ENCODE measurements around the gene ADH7. TPM values are rescaled to one million over a fixed set of nuclear protein-coding genes. Genes with fewer than 3 reads are reported as not detected.

Gene ADH7
- total and polyA plus RNA-seq, 2 of the 4 experiments (the other 2 are of a cell fraction), result not detected

GRCh38 chr4:99410075-99410474 is 25.1 kb downstream of the ADH7 start:
- Histone ChIP-seq H3K23ac (ENCODE audit: low read depth, low read length) (no peak overlapping the region), H4K91ac (ENCODE audit: insufficient read depth, low read depth, low read length) (no peak overlapping the region), H2BK120ac (ENCODE audit: low read depth, low read length) (no peak overlapping the region), H4K8ac (ENCODE audit: low read depth in 2 of 2, low read length in 2 of 2) (no peak overlapping the region), H4K5ac (ENCODE audit: low read depth, low read length) (no peak overlapping the region), H3K79me1 (ENCODE audit: low read depth in 1 of 2, low read length in 2 of 2) (no peaks in the 10 kb centered on the region), H3K9me1 (ENCODE audit: insufficient read depth, low read length) (no peaks in the 10 kb centered on the region), H3K36me3 (ENCODE audit: control insufficient read depth, insufficient read depth, low read length) (no peaks in the 10 kb centered on the region), H3K4ac (ENCODE audit: low read depth, low read length) (no peak overlapping the region), H3K4me2 (ENCODE audit: low read depth, low read length) (no peak overlapping the region), H3K56ac (ENCODE audit: extremely low read depth, insufficient read depth, low read length) (no peak overlapping the region), H3K4me1 (ENCODE audit: control insufficient read depth, insufficient read depth, low read length) (peaks cover 2% of the 10 kb centered on the region), H2AK5ac (ENCODE audit: low read depth, low read length) (no peak overlapping the region), H2AK9ac (replicated peaks; ENCODE audit: low read depth, low read length, poor library complexity) (no peak overlapping the region), H2BK5ac (ENCODE audit: low read depth, low read length, poor library complexity, severe bottlenecking) (no peak overlapping the region), H2BK15ac (ENCODE audit: low read depth, low read length) (no peak overlapping the region), H3K18ac (ENCODE audit: low read depth, low read length) (no peak overlapping the region), H3K9ac (ENCODE audit: low read depth, low read length) (no peak overlapping the region), H3K14ac (replicated peaks; ENCODE audit: low read depth, low read length) (no peak overlapping the region), H3K9me3 (ENCODE audit: control insufficient read depth, insufficient read depth, low read length) (no peaks in the 10 kb centered on the region), H4K20me1 (ENCODE audit: insufficient read depth, low read length) (no peaks in the 10 kb centered on the region), H3K27ac (ENCODE audit: insufficient read depth, low read length) (no peak overlapping the region), H2BK20ac (ENCODE audit: low read depth, low read length) (no peak overlapping the region), H2AFZ (replicated peaks; ENCODE audit: low read length, poor library complexity) (no peak overlapping the region), H3K27me3 (ENCODE audit: control insufficient read depth, insufficient read depth, low read length) (no peaks in the 10 kb centered on the region), H3K4me3 (ENCODE audit: insufficient read depth, low read depth, low read length) (no peak overlapping the region)
- intact Hi-C loops (cut with micrococcal nuclease), result no loop called here
- CTCF ChIA-PET, result no interaction called here
- DNase-seq (no peak), ATAC-seq (ENCODE audit: low read depth) (no peak)
- in situ Hi-C loops (cut with MboI; ENCODE audit: low sequenced_read_pairs), result loop anchor here (5.0 kb wide), 1 partner anchor 288 kb away; no protein-coding TSS in a partner anchor
- dilution Hi-C loops (cut with HindIII; ENCODE audit: low sequenced_read_pairs, unreplicated experiment), result no loop called here
- no CpG with 5 or more reads among the region's 5 CpGs for WGBS, 2 experiments (ENCODE audit: extremely low coverage in 2 of 2, insufficient read length in 1 of 2)
- no peak for TF ChIP-seq SMC3 (IDR thresholded peaks at IDR 0.05; ENCODE audit: low read depth, low read length)
- TF ChIP-seq POLR2A (IDR thresholded peaks at IDR 0.05; ENCODE audit: low read depth, low read length), result no peak
- no peak for TF ChIP-seq RFX5 (IDR thresholded peaks at IDR 0.05; ENCODE audit: low read depth, low read length)
- TF ChIP-seq, protein P1, sequence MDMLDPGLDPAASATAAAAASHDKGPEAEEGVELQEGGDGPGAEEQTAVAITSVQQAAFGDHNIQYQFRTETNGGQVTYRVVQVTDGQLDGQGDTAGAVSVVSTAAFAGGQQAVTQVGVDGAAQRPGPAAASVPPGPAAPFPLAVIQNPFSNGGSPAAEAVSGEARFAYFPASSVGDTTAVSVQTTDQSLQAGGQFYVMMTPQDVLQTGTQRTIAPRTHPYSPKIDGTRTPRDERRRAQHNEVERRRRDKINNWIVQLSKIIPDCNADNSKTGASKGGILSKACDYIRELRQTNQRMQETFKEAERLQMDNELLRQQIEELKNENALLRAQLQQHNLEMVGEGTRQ (IDR thresholded peaks at IDR 0.05; ENCODE audit: low read depth, low read length), result no peak
- no peak for TF ChIP-seq MAFK (IDR thresholded peaks at IDR 0.05; ENCODE audit: low read depth, low read length)
- no peak for TF ChIP-seq RAD21 (IDR thresholded peaks at IDR 0.05; ENCODE audit: low read length)
- TF ChIP-seq MXI1 (IDR thresholded peaks at IDR 0.05; ENCODE audit: borderline replicate concordance, low read depth, low read length), result no peak
- TF ChIP-seq NFE2L2 (IDR thresholded peaks at IDR 0.05; ENCODE audit: low read depth, low read length), result no peak
- TF ChIP-seq CHD1 (IDR thresholded peaks at IDR 0.05; ENCODE audit: low read depth, low read length), result no peak
- no peak for TF ChIP-seq BHLHE40 (IDR thresholded peaks at IDR 0.05; ENCODE audit: low read depth, low read length)
- no peak for TF ChIP-seq CTCF (conservative IDR thresholded peaks at IDR 0.05; ENCODE audit: low read depth, low read length)
- TF ChIP-seq CEBPB (IDR thresholded peaks at IDR 0.05; ENCODE audit: low read depth, low read length), result no peak
- TF ChIP-seq RCOR1 (IDR thresholded peaks at IDR 0.05; ENCODE audit: insufficient replicate concordance, low read length), result no peak
- TF ChIP-seq, protein P2, sequence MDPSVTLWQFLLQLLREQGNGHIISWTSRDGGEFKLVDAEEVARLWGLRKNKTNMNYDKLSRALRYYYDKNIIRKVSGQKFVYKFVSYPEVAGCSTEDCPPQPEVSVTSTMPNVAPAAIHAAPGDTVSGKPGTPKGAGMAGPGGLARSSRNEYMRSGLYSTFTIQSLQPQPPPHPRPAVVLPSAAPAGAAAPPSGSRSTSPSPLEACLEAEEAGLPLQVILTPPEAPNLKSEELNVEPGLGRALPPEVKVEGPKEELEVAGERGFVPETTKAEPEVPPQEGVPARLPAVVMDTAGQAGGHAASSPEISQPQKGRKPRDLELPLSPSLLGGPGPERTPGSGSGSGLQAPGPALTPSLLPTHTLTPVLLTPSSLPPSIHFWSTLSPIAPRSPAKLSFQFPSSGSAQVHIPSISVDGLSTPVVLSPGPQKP (IDR thresholded peaks at IDR 0.05; ENCODE audit: borderline replicate concordance, low read depth, low read length), result no peak
- no peak for TF ChIP-seq FOS (IDR thresholded peaks at IDR 0.05; ENCODE audit: low read depth, low read length)
- TF ChIP-seq MAZ (IDR thresholded peaks at IDR 0.05; ENCODE audit: borderline replicate concordance, low read depth, low read length), result no peak
- POLR2A ChIA-PET (ENCODE audit: unreplicated experiment), result no interaction called here
- no TSS peak for BruUV-seq (replicated peaks)
